ENCODE measurements around the gene GTPBP2. TPM values are rescaled to one million over a fixed set of nuclear protein-coding genes. Genes with fewer than 3 reads are reported as not detected.

GTPBP2 gene
- total and polyA plus RNA-seq, 2 of the 8 experiments (the other 6 are each of a cell fraction or from before 2014, with no cell fraction given), result 58.3 to 86.1 TPM

- TF ChIP-seq SRF (IDR thresholded peaks at IDR 0.05; ENCODE audit: low read depth, low read length) (no peak), ATF2 (IDR thresholded peaks at IDR 0.05; ENCODE audit: low read length) (no peak), CTBP2 (IDR thresholded peaks at IDR 0.05; ENCODE audit: borderline replicate concordance, insufficient read depth, insufficient read length, low read length) (no peak), CHD1 (IDR thresholded peaks at IDR 0.05; ENCODE audit: low read depth, low read length) (no peak), TAF1 (IDR thresholded peaks at IDR 0.05; ENCODE audit: low read depth, low read length) (no peak), TAF7 (optimal IDR thresholded peaks at IDR 0.05; ENCODE audit: borderline replicate concordance, low read depth, low read length) (no peak), HDAC6 (IDR thresholded peaks at IDR 0.05; ENCODE audit: low read depth, low read length) (no peak)
Measured at GRCh38 chr6:43570876-43571441, 58.1 kb downstream of the GTPBP2 start (continued).

Other genes with a start within 250 kb of the GTPBP2 start
- gene ABCC10, start 201.7 kb downstream of the GTPBP2 start, total RNA-seq (2021; fragmentation: NEBNext Ultra II Directional; extraction: Animal tissue kit (Norgen Biotek cat#: 25700)), result 21.0 and 24.6 TPM in 2 replicates
- gene ABCC10, start 201.7 kb downstream of the GTPBP2 start, polyA plus RNA-seq (2011; rRNA removed), result 15.5 and 22.3 TPM in 2 replicates
- gene DLK2, start 173.7 kb downstream of the GTPBP2 start, total RNA-seq (2021; fragmentation: NEBNext Ultra II Directional; extraction: Animal tissue kit (Norgen Biotek cat#: 25700)), result 0.37 and 0.67 TPM in 2 replicates
- 0.80 and 1.6 TPM in 2 replicates for gene DLK2, start 173.7 kb downstream of the GTPBP2 start, polyA plus RNA-seq (2011; rRNA removed)
- gene TJAP1, start 151.7 kb downstream of the GTPBP2 start, total RNA-seq (2021; fragmentation: NEBNext Ultra II Directional; extraction: Animal tissue kit (Norgen Biotek cat#: 25700)), result 36.8 and 40.4 TPM in 2 replicates
- gene TJAP1, start 151.7 kb downstream of the GTPBP2 start, polyA plus RNA-seq (2011; rRNA removed), result 30.7 and 50.1 TPM in 2 replicates
- gene LRRC73, start 118.9 kb downstream of the GTPBP2 start, total RNA-seq (2021; fragmentation: NEBNext Ultra II Directional; extraction: Animal tissue kit (Norgen Biotek cat#: 25700)), result 0.26 and 0.69 TPM in 2 replicates
- gene LRRC73, start 118.9 kb downstream of the GTPBP2 start, polyA plus RNA-seq (2011; rRNA removed), result 0.24 and 0.25 TPM in 2 replicates
- gene YIPF3, start 112.3 kb downstream of the GTPBP2 start, total RNA-seq (2021; fragmentation: NEBNext Ultra II Directional; extraction: Animal tissue kit (Norgen Biotek cat#: 25700)), result 77.2 and 78.2 TPM in 2 replicates
- gene YIPF3, start 112.3 kb downstream of the GTPBP2 start, polyA plus RNA-seq (2011; rRNA removed), result 225 and 284 TPM in 2 replicates
- 46.9 and 49.6 TPM in 2 replicates for gene POLR1C, start 112.2 kb downstream of the GTPBP2 start, total RNA-seq (2021; fragmentation: NEBNext Ultra II Directional; extraction: Animal tissue kit (Norgen Biotek cat#: 25700))
- gene POLR1C, start 112.2 kb downstream of the GTPBP2 start, polyA plus RNA-seq (2011; rRNA removed), result 30.0 and 42.9 TPM in 2 replicates
- gene XPO5, start 53.2 kb downstream of the GTPBP2 start, total RNA-seq (2021; fragmentation: NEBNext Ultra II Directional; extraction: Animal tissue kit (Norgen Biotek cat#: 25700)), result 95.7 and 101 TPM in 2 replicates
- 62.2 and 80.6 TPM in 2 replicates for gene XPO5, start 53.2 kb downstream of the GTPBP2 start, polyA plus RNA-seq (2011; rRNA removed)
- 11.3 and 12.4 TPM in 2 replicates for gene POLH, start 53.1 kb downstream of the GTPBP2 start, total RNA-seq (2021; fragmentation: NEBNext Ultra II Directional; extraction: Animal tissue kit (Norgen Biotek cat#: 25700))
- gene POLH, start 53.1 kb downstream of the GTPBP2 start, polyA plus RNA-seq (2011; rRNA removed), result 3.8 and 5.8 TPM in 2 replicates
- gene MAD2L1BP, start 6.6 kb upstream of the GTPBP2 start, total RNA-seq (2021; fragmentation: NEBNext Ultra II Directional; extraction: Animal tissue kit (Norgen Biotek cat#: 25700)), result 34.1 and 35.5 TPM in 2 replicates
- gene MAD2L1BP, start 6.6 kb upstream of the GTPBP2 start, polyA plus RNA-seq (2011; rRNA removed), result 65.3 and 70.0 TPM in 2 replicates
- 0.15 TPM in 1 of 2 replicates, not detected in the other for gene RSPH9, start 15.8 kb upstream of the GTPBP2 start, total RNA-seq (2021; fragmentation: NEBNext Ultra II Directional; extraction: Animal tissue kit (Norgen Biotek cat#: 25700))
- 0.23 and 0.25 TPM in 2 replicates for gene RSPH9, start 15.8 kb upstream of the GTPBP2 start, polyA plus RNA-seq (2011; rRNA removed)
- 48.3 and 52.1 TPM in 2 replicates for gene MRPS18A, start 58.5 kb upstream of the GTPBP2 start, total RNA-seq (2021; fragmentation: NEBNext Ultra II Directional; extraction: Animal tissue kit (Norgen Biotek cat#: 25700))
- 121 and 129 TPM in 2 replicates for gene MRPS18A, start 58.5 kb upstream of the GTPBP2 start, polyA plus RNA-seq (2011; rRNA removed)
- 40.7 and 42.2 TPM in 2 replicates for gene VEGFA, start 140.9 kb upstream of the GTPBP2 start, total RNA-seq (2021; fragmentation: NEBNext Ultra II Directional; extraction: Animal tissue kit (Norgen Biotek cat#: 25700))
- gene VEGFA, start 140.9 kb upstream of the GTPBP2 start, polyA plus RNA-seq (2011; rRNA removed), result 58.5 and 78.3 TPM in 2 replicates